GM12801 (cell line): Measurements from ENCODE around the gene PFKL.

Source experiments
- CTCF ChIP-seq: IDR thresholded peaks from one replicate; pipeline ENCODE4 v1.5.1; 2011; ENCODE audit warnings: control low read depth; ENCODE audit not compliant: insufficient read length; ENCODE audit errors: extremely low read depth

PFKL gene

GRCh38 chr21:44325386-44326271, 25.8 kb downstream of the PFKL start:
- TF ChIP-seq CTCF = no peak

- no peak for TF ChIP-seq CTCF
Observed at GRCh38 chr21:44326272-44326647, 26.4 kb downstream of the PFKL start.

- no peak for TF ChIP-seq CTCF
Observed at GRCh38 chr21:44326716-44327602, 27.1 kb downstream of the PFKL start.

- TF ChIP-seq CTCF = no peak
Observed at GRCh38 chr21:44327603-44327974, 27.7 kb downstream of the PFKL start.

- TF ChIP-seq CTCF = no peak
Observed at GRCh38 chr21:44328242-44328895, 28.5 kb downstream of the PFKL start.

- TF ChIP-seq CTCF = no peak
Observed at GRCh38 chr21:44329086-44329889, 29.4 kb downstream of the PFKL start.
